Measurements from ENCODE around the gene SPPL2C. TPM values are rescaled to one million over a fixed set of nuclear protein-coding genes. Genes with fewer than 3 reads are reported as not detected.

Gene SPPL2C
- total RNA-seq, 5 donors from 2014 or later (not counting 1 experiment from before 2014, with no cell fraction given) = not detected

DNA sequence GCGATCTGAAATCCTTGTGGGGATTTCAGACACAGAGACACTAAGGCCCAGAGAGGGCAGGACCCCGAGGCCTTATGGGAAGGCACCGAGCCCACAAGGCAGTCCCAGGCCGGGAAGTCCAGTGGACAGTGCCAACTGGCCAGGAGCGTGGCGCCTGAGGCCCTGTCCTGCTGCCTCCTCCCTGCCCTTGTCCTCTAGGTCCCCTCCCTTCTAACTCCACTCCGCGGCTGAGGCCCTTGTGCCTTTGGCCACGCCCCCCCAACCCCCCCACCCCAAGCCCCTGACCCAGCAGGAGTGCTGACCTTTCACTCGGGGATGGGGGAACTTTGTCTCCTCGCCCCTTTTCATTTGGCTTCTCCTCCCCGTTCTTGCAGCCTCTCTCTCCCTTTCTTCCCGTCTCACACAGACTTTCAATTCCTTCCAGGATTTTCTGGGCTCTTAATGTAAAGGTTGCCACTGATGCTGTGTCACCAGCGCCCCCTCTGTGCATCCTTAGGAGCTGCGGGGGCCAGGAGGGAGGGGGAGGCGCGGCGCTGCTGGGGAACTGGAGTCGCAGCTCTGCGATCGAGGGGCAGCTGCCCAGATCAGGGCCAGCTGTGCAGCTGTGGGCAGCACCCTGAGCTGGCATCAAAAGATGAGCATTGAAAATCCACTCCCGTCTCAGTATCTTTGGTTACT lies 31.5 kb upstream of the SPPL2C start:
- Histone ChIP-seq H3K4me1 (ENCODE audit: control insufficient read depth in 1 of 2, extremely low read depth in 1 of 2, insufficient read depth in 2 of 2, low read length in 2 of 2) (no peaks in the 10 kb centered on the region), H3K36me3 (ENCODE audit: control insufficient read depth in 2 of 2, extremely low read depth in 1 of 2, insufficient read depth in 1 of 2, low read length in 1 of 2) (no peaks in the 10 kb centered on the region), H3K27ac (ENCODE audit: low read length) (no peak overlapping the region), H3K27me3 (replicated peaks in 1 of 2; ENCODE audit: control insufficient read depth in 2 of 2, extremely low read depth in 1 of 2, insufficient read depth in 2 of 2, low read length in 1 of 2) (peaks cover 0 to 20% of the 10 kb centered on the region in 2 experiments), H3K4me3 (ENCODE audit: control insufficient read depth in 1 of 2, extremely low read depth in 1 of 2, low read length in 1 of 2) (no peak overlapping the region), H3K9me3 (no peaks in the 10 kb centered on the region)
- ATAC-seq (replicated peaks in 1 of 4) (no peak), DNase-seq (no peak)
- no peaks in the 10 kb centered on the region for H3K9me3 Mint-ChIP-seq
- 56% methylated on average over 11 of the region's 22 CpGs for WGBS (ENCODE audit: insufficient coverage)
- no peaks in the 10 kb centered on the region for H3K4me1 Mint-ChIP-seq
- no peaks in the 10 kb centered on the region for H3K36me3 Mint-ChIP-seq
- POLR2A ChIA-PET = no interaction called here
- peaks cover 7 to 14% of the 10 kb centered on the region in 2 donors for H3K27me3 Mint-ChIP-seq
- H3K27ac Mint-ChIP-seq = no peak overlapping the region
- CTCF ChIA-PET = no interaction called here
- H3K4me3 Mint-ChIP-seq = no peak overlapping the region

- 75% methylated on average over 13 of the region's 17 CpGs for WGBS (ENCODE audit: insufficient coverage)
- H3K27ac Mint-ChIP-seq = no peak overlapping the region
Observed at GRCh38 chr17:45814622-45815606, 29.8 kb upstream of the SPPL2C start.

DNA sequence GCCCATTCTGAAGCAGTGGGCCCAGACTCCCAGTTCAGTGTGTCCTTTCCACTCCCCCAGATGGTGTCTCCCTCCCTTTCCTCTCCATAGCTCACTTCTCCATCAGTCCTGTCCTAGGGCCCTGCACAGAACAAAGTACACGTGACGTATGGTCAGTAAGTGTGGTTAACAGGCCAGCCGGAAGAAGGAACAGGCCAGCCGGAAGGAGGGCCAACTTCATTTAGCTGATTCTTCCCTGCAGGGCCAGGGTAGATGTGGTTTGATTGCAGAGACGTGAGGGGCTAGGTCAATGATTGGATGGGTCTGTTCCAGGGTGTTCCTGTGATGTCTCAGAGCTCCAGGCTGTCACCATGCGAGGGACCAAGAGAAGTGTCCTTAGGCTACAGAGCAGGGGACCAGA lies 28.9 kb upstream of the SPPL2C start:
- Histone ChIP-seq H3K4me1 (ENCODE audit: control insufficient read depth in 1 of 2, extremely low read depth in 1 of 2, insufficient read depth in 2 of 2, low read length in 2 of 2) (no peaks in the 10 kb centered on the region), H3K36me3 (ENCODE audit: control insufficient read depth in 2 of 2, extremely low read depth in 1 of 2, insufficient read depth in 1 of 2, low read length in 1 of 2) (no peaks in the 10 kb centered on the region), H3K9me3 (no peaks in the 10 kb centered on the region), H3K27ac (ENCODE audit: low read length) (no peak overlapping the region), H3K4me3 (ENCODE audit: control insufficient read depth in 1 of 2, extremely low read depth in 1 of 2, low read length in 1 of 2) (no peak overlapping the region), H3K27me3 (replicated peaks in 1 of 2; ENCODE audit: control insufficient read depth in 2 of 2, extremely low read depth in 1 of 2, insufficient read depth in 2 of 2, low read length in 1 of 2) (peaks cover 0 to 23% of the 10 kb centered on the region in 2 experiments)
- no peaks in the 10 kb centered on the region for H3K36me3 Mint-ChIP-seq
- no peak for ATAC-seq (replicated peaks in 1 of 4)
- H3K27me3 Mint-ChIP-seq = peaks cover 5 to 14% of the 10 kb centered on the region in 2 donors
- DNase-seq = no peak
- CTCF ChIA-PET = no interaction called here
- 90% methylated on average over 6 of the region's 6 CpGs for WGBS (ENCODE audit: insufficient coverage)
- H3K9me3 Mint-ChIP-seq = no peaks in the 10 kb centered on the region
- no peak overlapping the region for H3K27ac Mint-ChIP-seq
- POLR2A ChIA-PET = no interaction called here
- no peak overlapping the region for H3K4me3 Mint-ChIP-seq
- H3K4me1 Mint-ChIP-seq = no peaks in the 10 kb centered on the region

More at GRCh38 chr17:45814622-45815606, 29.8 kb upstream of the SPPL2C start:
- Histone ChIP-seq H3K27me3 (replicated peaks in 1 of 2; ENCODE audit: control insufficient read depth in 2 of 2, extremely low read depth in 1 of 2, insufficient read depth in 2 of 2, low read length in 1 of 2) (peaks cover 0 to 18% of the 10 kb centered on the region in 2 experiments), H3K36me3 (ENCODE audit: control insufficient read depth in 2 of 2, extremely low read depth in 1 of 2, insufficient read depth in 1 of 2, low read length in 1 of 2) (no peaks in the 10 kb centered on the region), H3K4me3 (ENCODE audit: control insufficient read depth in 1 of 2, extremely low read depth in 1 of 2, low read length in 1 of 2) (no peak overlapping the region), H3K9me3 (no peaks in the 10 kb centered on the region), H3K27ac (ENCODE audit: low read length) (no peak overlapping the region), H3K4me1 (ENCODE audit: control insufficient read depth in 1 of 2, extremely low read depth in 1 of 2, insufficient read depth in 2 of 2, low read length in 2 of 2) (no peaks in the 10 kb centered on the region)
- no peaks in the 10 kb centered on the region for H3K36me3 Mint-ChIP-seq
- H3K4me3 Mint-ChIP-seq = no peak overlapping the region
- no peaks in the 10 kb centered on the region for H3K9me3 Mint-ChIP-seq
- ATAC-seq (replicated peaks in 1 of 4) (no peak), DNase-seq (no peak)
- peaks cover 3 to 14% of the 10 kb centered on the region in 2 donors for H3K27me3 Mint-ChIP-seq
- POLR2A ChIA-PET = no interaction called here
- CTCF ChIA-PET = interaction anchor here in 1 of 2 donors (0.6 kb wide), 1 partner anchor 378 kb away, joined by 9 read pairs; the partner anchor contains the start of gene KANSL1
- no peaks in the 10 kb centered on the region for H3K4me1 Mint-ChIP-seq

DNA sequence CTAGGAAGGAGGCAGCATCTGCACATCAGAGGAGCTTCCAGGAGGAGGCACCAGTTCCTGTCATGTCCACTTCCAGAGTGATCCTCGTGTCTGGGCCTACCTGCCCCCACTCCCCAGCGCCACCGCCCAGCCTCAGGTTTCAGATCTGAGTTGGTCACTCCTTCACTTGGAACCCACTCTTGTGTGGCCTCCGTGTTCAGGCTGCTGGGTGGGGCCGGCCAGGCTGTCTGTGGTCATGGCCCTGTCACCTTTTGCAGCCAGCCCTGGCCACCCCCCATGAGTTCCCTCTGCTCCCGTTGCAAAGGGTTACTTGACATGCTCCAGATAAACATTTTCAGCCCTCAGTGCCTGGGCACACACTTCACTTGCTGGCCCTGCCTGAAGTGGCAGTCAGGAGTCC lies 26.6 kb upstream of the SPPL2C start:
- WGBS (ENCODE audit: insufficient coverage) = 66% methylated on average over 6 of the region's 6 CpGs
- H3K27ac ChIP-seq (ENCODE audit: low read length) = no peak overlapping the region
- Mint-ChIP-seq H3K4me3 (no peak overlapping the region), H3K27me3 (peaks cover 7% of the 10 kb centered on the region in 2 donors), H3K9me3 (no peaks in the 10 kb centered on the region), H3K36me3 (no peaks in the 10 kb centered on the region), H3K4me1 (no peaks in the 10 kb centered on the region), H3K27ac (no peak overlapping the region)
- peaks cover 0 to 15% of the 10 kb centered on the region in 2 experiments for H3K27me3 ChIP-seq (replicated peaks in 1 of 2; ENCODE audit: control insufficient read depth in 2 of 2, extremely low read depth in 1 of 2, insufficient read depth in 2 of 2, low read length in 1 of 2)
- H3K4me3 ChIP-seq (ENCODE audit: control insufficient read depth in 1 of 2, extremely low read depth in 1 of 2, low read length in 1 of 2) = no peak overlapping the region
- H3K4me1 ChIP-seq (ENCODE audit: control insufficient read depth in 1 of 2, extremely low read depth in 1 of 2, insufficient read depth in 2 of 2, low read length in 2 of 2) = no peaks in the 10 kb centered on the region
- ATAC-seq (replicated peaks in 1 of 4) (no peak), DNase-seq (no peak)
- CTCF ChIA-PET = no interaction called here
- no peaks in the 10 kb centered on the region for H3K36me3 ChIP-seq (ENCODE audit: control insufficient read depth in 2 of 2, extremely low read depth in 1 of 2, insufficient read depth in 1 of 2, low read length in 1 of 2)
- H3K9me3 ChIP-seq = no peaks in the 10 kb centered on the region
- POLR2A ChIA-PET = no interaction called here

DNA sequence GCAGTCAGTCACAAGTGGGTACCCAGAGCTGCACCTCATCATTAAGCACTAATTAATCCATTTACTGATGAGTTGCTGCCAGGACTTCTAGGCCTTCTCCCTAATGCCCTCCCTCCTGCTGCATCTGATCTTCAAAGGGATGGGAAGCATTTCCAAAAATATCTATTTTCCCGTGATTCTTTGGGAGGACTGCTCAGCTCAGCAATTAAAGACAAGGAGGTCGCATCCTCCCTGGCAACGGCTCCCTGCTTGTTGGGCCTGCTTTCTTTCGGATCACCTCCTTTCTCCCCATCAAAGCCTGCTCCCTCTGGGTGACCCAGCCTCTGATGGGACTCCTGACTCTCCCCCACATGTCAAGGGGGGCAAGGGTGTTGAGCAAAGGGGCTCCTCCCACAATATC lies 26.0 kb upstream of the SPPL2C start:
- CTCF ChIA-PET = no interaction called here
- H3K27me3 ChIP-seq (replicated peaks in 1 of 2; ENCODE audit: control insufficient read depth in 2 of 2, extremely low read depth in 1 of 2, insufficient read depth in 2 of 2, low read length in 1 of 2) = peaks cover 0 to 18% of the 10 kb centered on the region in 2 experiments
- ATAC-seq (replicated peaks in 1 of 4) (no peak), DNase-seq (no peak)
- H3K27ac Mint-ChIP-seq = no peak overlapping the region
- H3K9me3 ChIP-seq = no peaks in the 10 kb centered on the region
- no peaks in the 10 kb centered on the region for H3K36me3 ChIP-seq (ENCODE audit: control insufficient read depth in 2 of 2, extremely low read depth in 1 of 2, insufficient read depth in 1 of 2, low read length in 1 of 2)
- H3K27me3 Mint-ChIP-seq = peaks cover 3 to 4% of the 10 kb centered on the region in 2 donors
- H3K36me3 Mint-ChIP-seq = no peaks in the 10 kb centered on the region
- POLR2A ChIA-PET = no interaction called here
- no peaks in the 10 kb centered on the region for H3K9me3 Mint-ChIP-seq
- no peak overlapping the region for H3K4me3 ChIP-seq (ENCODE audit: control insufficient read depth in 1 of 2, extremely low read depth in 1 of 2, low read length in 1 of 2)
- no peak overlapping the region for H3K27ac ChIP-seq (ENCODE audit: low read length)
- H3K4me3 Mint-ChIP-seq = no peak overlapping the region
- WGBS (ENCODE audit: insufficient coverage) = 84% methylated on average over 3 of the region's 4 CpGs
- peaks cover 0 to under 1% (median under 1%) of the 10 kb centered on the region in 3 donors for H3K4me1 Mint-ChIP-seq
- peaks cover 0 to 4% of the 10 kb centered on the region in 2 experiments for H3K4me1 ChIP-seq (ENCODE audit: control insufficient read depth in 1 of 2, extremely low read depth in 1 of 2, insufficient read depth in 2 of 2, low read length in 2 of 2)

GRCh38 chr17:45819632-45820031 lies 25.0 kb upstream of the SPPL2C start:
- no peak for DNase-seq
- H3K4me3 ChIP-seq (ENCODE audit: control insufficient read depth in 1 of 2, extremely low read depth in 1 of 2, low read length in 1 of 2) = no peak overlapping the region
- H3K27ac Mint-ChIP-seq = no peak overlapping the region
- no peaks in the 10 kb centered on the region for H3K36me3 ChIP-seq (ENCODE audit: control insufficient read depth in 2 of 2, extremely low read depth in 1 of 2, insufficient read depth in 1 of 2, low read length in 1 of 2)
- H3K4me3 Mint-ChIP-seq = no peak overlapping the region
- peaks cover 0 to 26% of the 10 kb centered on the region in 2 experiments for H3K27me3 ChIP-seq (replicated peaks in 1 of 2; ENCODE audit: control insufficient read depth in 2 of 2, extremely low read depth in 1 of 2, insufficient read depth in 2 of 2, low read length in 1 of 2)
- no peak overlapping the region for H3K27ac ChIP-seq (ENCODE audit: low read length)
- CTCF ChIA-PET = interaction anchor here in 1 of 2 donors (0.7 kb wide), 1 partner anchor 182 kb away, joined by 3 read pairs; no protein-coding TSS in a partner anchor
- H3K4me1 Mint-ChIP-seq = peaks cover 0 to 5% (median 2%) of the 10 kb centered on the region in 3 donors
- no peak for ATAC-seq (replicated peaks in 1 of 4)
- no peaks in the 10 kb centered on the region for H3K9me3 Mint-ChIP-seq
- POLR2A ChIA-PET = no interaction called here
- no peaks in the 10 kb centered on the region for H3K36me3 Mint-ChIP-seq
- H3K27me3 Mint-ChIP-seq = peaks cover 2 to 4% of the 10 kb centered on the region in 2 donors
- peaks cover 0 to 8% of the 10 kb centered on the region in 2 experiments for H3K4me1 ChIP-seq (ENCODE audit: control insufficient read depth in 1 of 2, extremely low read depth in 1 of 2, insufficient read depth in 2 of 2, low read length in 2 of 2)
- WGBS (ENCODE audit: insufficient coverage) = 89% methylated on average over 3 of the region's 6 CpGs
- no peaks in the 10 kb centered on the region for H3K9me3 ChIP-seq
